GM19023 (cell line): ENCODE measurements around the gene CPXM2.

Source experiments
- ATAC-seq: cut with Tn5 transposase; IDR thresholded peaks from one replicate; pipeline ENCODE4 v1.9.1; 2021; ENCODE audit warnings: mild to moderate bottlenecking, moderate library complexity; ENCODE audit not compliant: unreplicated experiment

Gene CPXM2

DNA sequence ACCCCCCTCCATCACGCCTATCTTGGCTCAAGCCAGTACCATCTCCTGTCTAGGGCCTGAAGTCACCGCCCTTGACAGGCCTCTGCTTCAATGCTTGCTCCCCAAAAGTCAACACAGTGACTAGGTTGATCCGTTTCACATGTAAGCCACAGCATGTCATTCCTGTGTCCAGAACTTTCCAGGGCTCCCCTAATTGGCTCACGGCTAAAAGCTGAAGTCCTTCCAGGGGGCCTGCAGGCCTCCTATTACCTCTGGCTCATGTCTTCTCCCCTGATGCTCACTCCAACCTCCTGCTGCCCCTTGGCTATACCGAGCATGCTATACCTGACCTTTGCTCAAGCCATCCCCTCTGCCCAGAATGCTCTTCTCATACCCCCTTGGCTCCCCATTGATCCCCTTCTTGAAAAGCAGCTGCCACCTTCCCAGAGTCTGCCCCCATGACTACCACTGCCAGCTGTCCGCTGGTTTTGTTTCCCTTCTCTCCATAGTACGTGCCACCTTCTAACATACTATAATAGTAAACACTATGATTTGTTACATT, 39.1 kb downstream of the CPXM2 start:
- no peak for ATAC-seq

DNA sequence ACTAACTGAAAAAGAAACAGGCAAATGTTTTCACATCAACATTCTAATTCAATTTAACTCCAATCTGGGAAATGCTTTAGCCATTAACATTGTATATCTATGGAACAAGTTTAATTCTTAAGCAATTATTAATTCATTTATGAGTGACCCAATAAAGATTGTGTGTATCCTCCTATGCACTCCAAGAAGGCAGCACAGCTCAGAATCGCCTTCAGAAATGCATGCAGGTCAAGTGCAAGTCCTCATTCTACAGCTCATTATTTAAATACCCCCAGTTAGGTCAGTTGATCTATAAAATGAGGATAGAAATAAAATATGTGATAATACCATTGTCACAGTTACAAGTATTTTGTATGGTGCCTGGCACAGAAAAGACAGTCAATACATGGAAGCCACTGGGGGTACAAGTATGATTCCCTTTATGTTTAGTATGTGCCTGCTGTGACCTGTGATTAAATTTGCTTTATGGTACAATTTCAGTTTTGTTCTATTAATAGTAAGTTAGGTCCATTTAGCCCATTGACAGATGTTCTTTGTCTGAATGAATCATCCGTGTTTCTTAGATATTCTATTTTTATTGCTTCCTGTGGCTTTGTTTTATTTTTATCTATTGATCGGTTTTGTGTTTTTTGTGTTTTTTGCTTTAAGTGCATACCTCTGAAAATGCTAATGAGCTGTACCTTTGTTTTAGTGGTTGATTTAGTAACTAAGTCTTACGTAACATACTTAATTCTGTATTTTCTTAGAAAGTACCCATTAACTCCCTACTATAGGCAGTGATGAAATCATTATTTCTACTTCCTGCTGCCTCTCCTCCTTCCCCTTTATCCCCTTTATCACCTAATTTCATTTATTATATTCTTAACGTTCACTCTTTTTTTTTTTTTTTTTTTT, 42.8 kb downstream of the CPXM2 start:
- no peak for ATAC-seq

DNA sequence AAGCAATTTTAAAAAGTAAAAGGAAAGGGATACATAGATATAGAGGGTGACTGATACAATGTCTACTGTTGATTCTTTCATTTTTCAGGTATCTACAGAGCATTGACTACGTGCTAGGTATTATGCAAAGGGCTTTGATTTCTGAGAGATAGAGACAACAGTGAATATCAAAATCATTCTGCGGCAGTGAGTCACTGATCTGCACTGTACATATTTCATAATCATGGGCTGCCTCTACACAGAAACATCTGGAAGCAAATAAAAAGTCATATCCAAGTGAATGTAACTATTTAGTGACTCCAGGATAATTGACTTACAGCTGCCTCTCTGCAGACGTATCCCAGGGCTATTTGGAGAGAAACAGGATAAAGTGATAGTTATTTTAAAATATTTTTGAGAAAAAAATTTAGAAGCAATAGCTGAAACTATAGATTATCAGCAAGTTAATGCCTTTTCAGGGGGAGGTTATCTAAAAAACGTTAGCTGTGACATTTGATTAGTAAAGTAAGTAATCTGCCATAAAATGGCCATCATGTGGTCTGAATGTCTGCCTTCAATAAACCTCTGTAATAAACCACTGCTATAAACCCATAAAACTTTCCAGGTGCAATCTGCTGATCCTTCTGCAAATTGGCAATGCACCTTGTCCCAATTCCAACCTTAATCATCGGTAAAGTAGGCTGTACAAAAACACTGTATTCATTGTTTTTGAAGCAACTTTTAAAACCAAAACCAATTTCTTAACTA, 43.7 kb downstream of the CPXM2 start:
- no peak for ATAC-seq

DNA sequence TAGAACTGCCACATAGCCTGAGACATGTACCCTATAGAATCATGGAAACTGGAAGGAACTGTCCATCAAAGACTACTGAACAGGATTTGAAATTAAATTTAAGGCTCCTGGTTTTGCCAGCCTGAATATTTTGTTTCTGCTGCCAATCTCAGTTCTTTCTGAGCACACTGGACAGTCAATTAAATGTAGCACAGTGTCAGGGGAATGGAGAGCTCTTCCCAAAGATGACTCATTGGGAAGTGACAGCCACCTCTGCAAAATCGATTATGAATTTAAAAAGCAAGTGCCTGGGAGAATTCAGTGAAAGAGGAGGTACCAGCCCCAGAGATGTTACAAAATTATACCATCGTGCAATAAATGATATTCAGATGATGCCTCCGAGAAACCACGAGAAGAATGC, 47.8 kb downstream of the CPXM2 start:
- ATAC-seq: no peak

DNA sequence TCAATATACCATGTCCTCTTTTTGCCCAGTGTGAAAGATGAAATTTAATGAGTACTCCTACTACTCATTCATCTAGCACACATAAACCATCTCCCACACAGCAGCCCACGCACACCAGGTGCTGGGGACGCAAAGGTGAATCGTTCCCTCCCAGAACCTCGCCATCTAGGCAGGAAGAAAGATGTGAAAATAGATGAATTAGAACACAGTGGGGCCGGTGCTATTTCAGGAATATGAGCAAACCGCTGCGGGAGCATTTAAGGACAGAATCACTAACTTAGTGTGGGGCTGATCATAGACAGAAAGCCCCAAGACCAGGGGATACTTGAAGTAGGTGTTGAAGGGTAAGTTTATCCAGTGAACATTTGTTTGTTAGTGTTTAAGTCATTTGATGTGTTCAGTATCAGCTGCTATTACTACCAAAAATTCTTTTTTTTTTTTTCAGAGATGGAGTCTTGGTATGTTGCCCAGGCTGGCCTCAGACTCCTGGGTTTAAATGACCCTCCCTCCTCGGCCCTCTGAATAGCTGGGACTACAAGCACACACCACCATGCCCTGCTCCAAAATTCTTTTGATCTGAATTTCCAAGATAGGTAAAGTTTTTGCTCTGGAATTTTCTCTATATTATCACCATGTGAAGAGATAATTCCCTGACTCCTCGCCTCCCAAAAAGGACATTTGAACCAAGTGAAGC, 48.8 kb downstream of the CPXM2 start:
- no peak for ATAC-seq

DNA sequence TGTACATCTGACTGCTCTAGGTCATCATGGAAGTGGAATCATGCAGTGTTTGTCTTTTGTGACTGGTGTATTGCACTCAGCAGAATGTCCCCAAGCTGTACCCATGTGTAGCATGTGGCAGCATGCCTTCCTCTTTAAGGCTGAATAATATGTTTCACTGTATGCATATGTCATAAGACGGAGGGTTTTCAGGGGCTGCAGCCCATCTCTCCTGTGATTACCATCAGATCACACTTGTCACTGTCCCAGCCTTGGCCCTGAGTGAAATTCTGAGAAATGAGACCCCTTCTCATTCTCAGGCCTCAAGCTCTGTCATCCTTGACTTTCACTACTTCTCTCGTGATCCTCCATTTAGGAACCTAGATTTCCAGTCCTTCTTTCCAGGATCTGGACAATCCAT, 50.0 kb downstream of the CPXM2 start:
- ATAC-seq: no peak

DNA sequence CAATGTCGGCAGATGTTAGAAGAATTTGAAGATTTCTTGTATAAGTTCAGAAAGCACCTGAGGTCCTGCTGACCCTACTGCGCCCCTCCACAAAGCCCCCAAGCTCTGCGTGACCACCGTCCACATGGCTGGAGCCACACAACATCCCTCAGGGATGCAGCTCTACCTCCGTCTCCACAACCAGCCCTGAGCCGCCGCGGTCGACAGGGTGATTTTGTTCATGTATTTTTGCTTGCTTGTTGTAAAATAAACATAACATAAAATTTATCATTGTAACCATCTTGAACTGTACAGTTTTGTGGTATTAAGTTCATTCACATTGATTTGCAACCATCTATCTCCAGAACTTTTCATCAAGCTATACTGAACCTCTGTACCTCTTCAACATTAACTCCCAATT, 50.5 kb downstream of the CPXM2 start:
- no peak for ATAC-seq

DNA sequence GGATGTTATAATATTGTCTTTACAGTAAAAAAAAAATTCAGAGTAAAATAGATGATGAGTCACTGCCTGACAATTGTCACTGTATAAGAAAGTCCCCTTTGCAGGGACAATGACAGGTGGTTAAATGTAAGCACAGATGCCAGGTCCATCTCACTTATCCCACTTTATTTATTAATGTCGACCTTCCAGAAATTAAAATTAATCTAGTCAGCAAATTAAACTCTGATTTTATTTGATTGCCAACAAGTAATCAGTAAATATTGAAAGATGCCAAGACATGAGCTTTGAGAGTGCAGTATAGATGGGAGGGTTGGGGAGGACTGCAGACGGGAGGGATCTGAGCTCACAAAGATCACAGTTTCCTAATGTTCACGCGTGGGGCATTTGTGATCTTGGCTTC, 50.9 kb downstream of the CPXM2 start:
- no peak for ATAC-seq

DNA sequence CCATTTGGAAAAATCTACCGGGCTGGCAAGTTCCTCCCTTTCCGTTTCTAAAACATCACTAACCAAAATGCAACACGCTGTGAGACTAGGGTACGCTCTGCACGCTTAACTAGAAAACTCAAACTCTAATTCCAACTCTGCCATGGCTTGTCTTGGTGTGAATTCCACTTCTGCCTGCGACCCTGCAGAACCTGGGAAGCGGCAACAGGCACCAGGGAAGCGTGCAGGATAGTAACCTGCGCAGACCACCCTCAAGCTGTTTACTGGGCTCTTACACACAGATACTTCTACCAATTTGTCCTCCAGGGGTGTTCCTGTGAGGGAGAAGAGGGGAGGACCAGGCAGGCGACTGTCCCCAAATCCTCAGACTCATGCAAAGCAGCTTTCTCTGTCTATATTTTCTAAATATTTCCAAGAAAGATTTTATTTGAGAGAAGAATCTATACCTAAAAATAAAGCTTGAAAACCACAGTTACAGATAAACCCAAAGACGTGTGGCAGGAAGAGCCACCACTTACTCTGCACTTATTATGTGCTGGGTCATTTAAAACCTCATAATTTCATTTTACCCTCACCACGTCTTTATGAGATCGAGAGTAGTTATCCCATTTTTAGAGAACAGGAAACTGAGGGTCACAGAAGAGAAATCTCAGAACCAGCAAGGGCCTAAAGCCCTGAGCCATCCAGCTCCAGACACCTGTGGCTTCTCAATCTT, 52.9 kb downstream of the CPXM2 start:
- no peak for ATAC-seq

DNA sequence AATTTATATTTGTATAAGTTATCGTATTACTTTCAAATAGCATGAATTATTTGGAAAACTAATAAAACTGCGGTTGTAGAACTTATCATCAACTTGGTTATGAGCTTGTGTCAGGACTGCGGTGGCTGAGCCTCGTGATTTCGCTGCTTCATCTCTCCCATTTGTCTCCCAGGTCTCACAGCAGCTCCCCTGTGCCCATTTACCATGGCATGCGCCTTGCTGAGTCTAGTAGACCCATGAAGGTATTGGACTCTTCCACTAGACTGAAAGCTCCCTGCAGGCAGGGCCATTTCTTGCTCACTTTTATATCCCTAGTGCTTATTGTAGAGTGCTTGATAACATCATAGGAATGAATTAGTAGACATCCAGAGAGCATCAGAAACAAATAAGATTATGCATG, 53.9 kb downstream of the CPXM2 start:
- no peak for ATAC-seq

DNA sequence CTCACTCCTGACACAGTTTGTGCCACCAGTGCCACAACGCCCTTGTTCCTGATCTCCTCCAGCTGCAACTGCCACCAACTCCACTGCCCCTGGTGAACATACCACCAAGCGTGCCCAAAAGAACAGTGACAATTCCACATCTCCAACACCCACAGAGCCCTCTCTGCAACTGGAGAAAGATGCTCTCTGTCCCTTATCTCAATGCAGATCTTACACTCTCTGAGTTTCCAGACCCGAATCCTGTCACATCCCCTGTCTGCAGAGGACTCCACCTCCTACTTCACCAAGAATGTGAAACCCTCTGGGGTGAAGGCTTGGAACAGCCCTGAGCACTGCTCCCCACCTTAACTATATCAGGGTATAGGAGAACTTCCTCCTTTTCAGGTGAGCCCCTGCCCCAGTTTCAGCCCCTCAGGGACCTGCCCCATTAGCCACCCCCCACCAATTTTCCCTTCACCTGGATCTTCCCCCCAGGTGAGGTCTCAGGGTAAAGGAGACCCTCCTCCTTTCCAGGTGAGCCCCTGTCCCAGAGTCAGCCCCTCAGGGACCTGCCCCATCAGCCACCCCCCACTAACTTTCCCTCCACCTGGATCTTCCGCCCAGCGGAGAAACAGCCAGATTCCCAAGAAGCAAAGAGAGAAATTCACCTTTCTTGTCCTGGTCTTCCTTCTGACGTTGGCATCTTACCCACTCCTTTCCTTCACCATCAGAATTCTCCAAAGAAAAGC, 55.0 kb downstream of the CPXM2 start:
- ATAC-seq: no peak

DNA sequence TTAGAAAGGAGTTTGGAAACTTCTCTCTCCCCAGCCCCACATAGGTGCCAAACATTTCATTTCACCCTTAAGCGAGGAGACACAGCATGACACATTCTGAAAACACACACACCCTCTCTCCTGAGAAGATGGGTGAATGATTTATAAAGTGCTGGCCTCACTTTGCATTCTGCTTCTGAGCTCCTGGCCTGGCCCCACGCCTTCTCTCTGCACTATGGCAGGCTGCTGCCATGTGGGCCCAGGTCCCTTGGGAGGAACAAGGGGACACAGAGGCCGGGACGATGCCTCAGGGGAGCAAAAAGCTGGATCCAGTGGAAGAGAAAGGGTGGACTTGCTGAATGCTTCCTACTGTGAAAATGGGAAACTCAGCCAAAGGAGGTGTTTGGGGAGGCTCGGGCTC, 56.0 kb downstream of the CPXM2 start:
- peak; percentile 98 for ATAC-seq

DNA sequence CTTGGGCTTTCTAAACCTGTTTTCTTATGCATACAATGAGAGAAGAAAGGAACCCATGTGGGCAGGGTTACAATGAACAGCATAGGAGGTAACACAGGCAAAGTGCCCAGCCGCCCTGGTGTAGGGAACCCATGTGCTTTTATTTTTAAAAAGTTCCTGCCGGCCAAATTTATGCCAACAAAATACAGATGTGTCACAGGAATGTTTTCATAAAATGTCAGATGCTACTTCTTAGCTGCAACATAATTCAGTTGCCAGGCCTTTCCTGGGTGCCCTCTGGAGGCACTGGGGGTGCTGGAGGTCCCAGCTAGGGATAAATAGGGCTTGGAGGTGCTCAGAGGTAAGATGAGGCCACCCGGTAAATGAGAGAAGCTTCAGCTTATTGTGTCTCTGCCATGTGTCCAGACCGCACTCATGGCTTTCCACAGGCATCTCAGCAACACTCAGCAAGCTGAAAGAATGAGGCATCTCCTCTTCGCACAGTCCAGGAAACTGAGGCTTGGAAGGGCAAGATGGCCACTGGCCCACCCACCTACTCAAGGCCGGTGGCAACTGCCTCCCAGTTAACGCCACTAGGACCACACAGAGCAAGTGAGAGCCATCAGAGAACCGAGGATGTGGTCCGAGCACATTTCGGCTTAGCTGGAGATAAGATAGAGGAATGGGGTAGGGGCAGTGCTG, 58.3 kb downstream of the CPXM2 start:
- no peak for ATAC-seq

DNA sequence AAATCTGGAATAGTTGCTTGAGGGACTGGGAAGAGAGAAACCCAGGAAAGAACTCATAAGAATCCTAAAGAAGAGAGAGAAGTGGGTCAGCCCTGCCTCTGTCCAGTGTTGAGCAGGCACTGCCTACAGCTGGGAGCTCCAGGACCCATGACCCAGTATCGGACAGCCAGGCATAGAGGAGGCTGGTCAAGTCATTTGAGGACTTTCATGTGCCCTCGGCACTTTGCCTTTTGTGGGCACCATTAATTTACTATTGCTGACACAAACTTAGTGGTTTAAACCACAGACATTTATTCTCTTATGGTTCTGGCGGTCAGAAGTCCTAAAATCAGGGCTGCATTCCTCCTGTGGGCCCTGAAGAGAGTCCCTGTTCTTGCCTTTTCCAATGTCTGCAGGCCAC, 60.3 kb downstream of the CPXM2 start:
- no peak for ATAC-seq

DNA sequence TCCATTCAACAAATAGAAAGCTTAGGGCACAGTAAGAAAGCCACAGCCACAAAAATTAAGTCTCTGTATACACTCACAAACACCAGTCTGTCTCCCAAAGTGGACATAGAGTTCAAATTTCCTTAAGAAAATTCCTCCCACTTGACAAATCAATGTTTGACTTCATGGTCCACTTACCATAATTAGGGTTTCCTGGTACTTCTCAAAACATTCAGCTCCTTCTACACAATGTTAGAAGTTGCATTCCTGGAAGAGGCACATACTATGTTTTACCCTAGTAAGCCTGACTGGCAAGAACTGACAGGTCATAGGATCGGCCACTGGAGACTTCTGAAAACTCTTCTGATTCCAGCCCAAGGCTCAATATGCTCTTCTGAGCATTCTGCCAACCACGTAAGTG, 70.5 kb downstream of the CPXM2 start:
- no peak for ATAC-seq

DNA sequence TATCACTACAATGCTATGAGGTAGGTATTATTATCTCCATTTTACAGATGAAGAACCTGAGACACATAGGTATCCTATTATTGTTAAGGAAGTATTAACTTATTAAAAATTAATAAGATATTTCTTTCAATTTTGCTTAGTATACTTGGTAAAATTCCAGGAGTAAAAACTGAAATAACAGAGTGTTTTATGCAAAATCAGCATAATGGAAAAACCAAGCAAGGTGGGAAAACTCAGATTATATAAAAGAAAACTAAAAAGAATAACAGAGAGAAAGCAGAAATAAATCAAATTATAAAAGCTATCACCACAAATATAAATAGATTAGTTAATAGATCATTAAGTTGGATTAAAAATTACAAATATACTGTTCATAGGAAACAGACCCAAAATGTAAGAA, 82.0 kb downstream of the CPXM2 start:
- ATAC-seq: no peak

DNA sequence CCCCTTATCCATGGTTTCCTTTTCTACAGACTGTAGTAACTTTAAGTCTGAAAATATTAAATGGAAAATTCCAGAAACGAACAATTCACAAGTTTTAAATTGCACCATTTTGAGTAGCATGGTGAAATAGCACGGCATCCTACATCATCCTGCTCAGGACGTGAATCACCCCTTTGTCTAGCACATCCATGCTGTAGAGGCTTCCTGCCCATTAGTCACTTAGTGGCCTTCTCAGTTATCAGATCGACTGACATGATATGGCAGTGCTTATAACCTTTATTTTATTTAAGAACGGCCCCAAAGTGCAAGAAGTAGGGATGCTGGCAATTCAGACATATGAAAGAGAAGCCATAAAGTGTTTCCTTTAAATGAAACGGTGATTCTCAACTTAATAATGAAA, 82.7 kb downstream of the CPXM2 start:
- ATAC-seq: no peak

DNA sequence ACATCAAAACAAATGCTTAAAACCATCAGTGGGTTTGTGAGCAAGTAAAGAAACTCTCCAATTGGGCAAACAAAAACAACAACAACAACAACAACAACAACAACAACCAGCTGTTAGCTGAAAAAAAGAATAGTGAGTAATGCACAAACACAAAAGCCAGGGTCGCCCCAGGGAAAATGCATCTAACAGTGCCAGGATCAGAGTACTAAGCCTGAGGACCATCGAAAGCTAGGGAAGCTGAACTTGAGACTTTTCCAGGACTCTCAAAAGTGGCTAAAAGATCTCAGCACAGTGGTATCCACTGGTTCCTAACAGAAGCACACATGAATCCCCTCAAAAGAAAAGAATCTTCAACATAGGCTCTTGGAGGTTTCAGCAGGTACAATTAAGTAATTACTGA, 83.3 kb downstream of the CPXM2 start:
- no peak for ATAC-seq

DNA sequence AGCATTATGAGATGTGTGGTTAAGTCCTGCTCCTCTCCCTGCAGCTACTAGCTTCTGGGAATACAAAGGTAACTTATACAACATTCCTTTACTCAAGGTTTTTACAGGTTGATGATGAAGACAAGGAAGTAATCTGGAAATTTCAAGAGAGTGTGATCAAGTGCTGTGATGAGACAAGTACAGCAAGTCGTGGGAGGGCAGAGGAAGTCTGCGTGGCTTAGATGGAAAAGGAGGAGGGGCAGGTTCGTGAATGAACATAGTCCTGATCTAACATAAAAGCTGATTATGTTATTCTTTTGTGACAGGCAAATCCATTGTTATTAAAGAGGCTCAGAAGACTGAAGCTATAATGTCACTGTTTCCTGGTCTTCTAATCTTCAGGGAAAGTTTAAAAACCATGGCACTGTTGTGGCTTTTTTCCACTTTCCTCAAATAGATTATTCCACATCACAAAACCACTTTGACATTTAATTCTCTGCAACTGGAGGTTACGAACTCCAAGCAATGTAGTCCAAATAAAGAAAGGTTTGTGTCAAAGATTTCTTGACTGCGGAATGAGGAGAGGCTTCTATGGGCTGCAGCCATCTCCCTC, 84.1 kb downstream of the CPXM2 start:
- no peak for ATAC-seq
